ENCODE data around the gene TRIM41. TPM values are rescaled to one million over a fixed set of nuclear protein-coding genes. Genes with fewer than 3 reads are reported as not detected.

The TRIM41 gene
- total and polyA plus RNA-seq, 9 of the 15 experiments (the other 6 are each of a cell fraction or from before 2014, with no cell fraction given) = 1.8 to 47.6 (median 20.9) TPM

- TF ChIP-seq CLOCK (CRISPR knock-in tag; IDR thresholded peaks at IDR 0.05; ENCODE audit: borderline replicate concordance) (no peak), COPS2 (conservative IDR thresholded peaks at IDR 0.05) (no peak), ZBTB34 (CRISPR knock-in tag; IDR thresholded peaks at IDR 0.05) (no peak), GMEB1 (CRISPR knock-in tag; IDR thresholded peaks at IDR 0.05) (0 out of 2 replicates have a peak, but pooled peaks have one; percentile 48), ZBTB11 (CRISPR knock-in tag; IDR thresholded peaks at IDR 0.05) (peak; percentile 28 to 94 (median 75); a peak in 5 of 6 replicates), ZNF253 (CRISPR knock-in tag; conservative IDR thresholded peaks at IDR 0.05) (no peak), ZNF165 (CRISPR knock-in tag; IDR thresholded peaks at IDR 0.05; ENCODE audit: borderline replicate concordance) (0 out of 2 replicates have a peak, but pooled peaks have one; percentile 67), ZBTB43 (CRISPR knock-in tag; IDR thresholded peaks at IDR 0.05) (no peak), SIX5 (IDR thresholded peaks at IDR 0.05; ENCODE audit: borderline replicate concordance in 1 of 2, insufficient read depth in 1 of 2, low read depth in 1 of 2, low read length in 2 of 2) (peak in 1 of 2 experiments; percentile 33; a peak in 1 of 4 replicates), TOE1 (IDR thresholded peaks at IDR 0.05; ENCODE audit: borderline replicate concordance) (peak; percentile 77; the same call in 1 of the 2 replicates), TOE1 (CRISPR knock-in tag; IDR thresholded peaks at IDR 0.05; ENCODE audit: borderline replicate concordance, low read depth) (no peak), ZEB2 (IDR thresholded peaks at IDR 0.05) (no peak)
These were observed at the start of gene TRIM41 (continued) for GRCh38 chr5:181223058-181223728.

Data from K562 (cell line).